Measurements from ENCODE around the gene PCNA. TPM values are rescaled to one million over a fixed set of nuclear protein-coding genes. Genes with fewer than 3 reads are reported as not detected.
"Not testable (repeated sequence)": the region's sequence is repeated elsewhere in the genome, so short reads cannot be mapped to it uniquely, and the experiment has no call there.

Gene PCNA
- total RNA-seq, 6 donors from 2014 or later: 15.5 to 55.9 (median 42.3) TPM

GRCh38 chr20:5077761-5078387, 41.9 kb downstream of the PCNA start:
- H3K27me3 ChIP-seq: no peaks in the 10 kb centered on the region
- TF ChIP-seq POLR2A (IDR thresholded peaks at IDR 0.05) (no peak), POLR2AphosphoS5 (IDR thresholded peaks at IDR 0.05) (no peak)
- no peaks in the 10 kb centered on the region for H3K9me3 ChIP-seq
- peak overlapping the region in 3 of 4 donors; percentile 23 to 36 (median 27) for H3K4me3 ChIP-seq
- DNase-seq (no peak), ATAC-seq (ENCODE audit: low FRiP score in 2 of 2) (no peak)
- 35 to 38% methylated on average over 4 of the region's 4 CpGs for WGBS, 2 donors
- no peaks in the 10 kb centered on the region for H3K36me3 ChIP-seq
- H3K4me1 ChIP-seq: peaks cover 25 to 35% (median 31%) of the 10 kb centered on the region in 4 donors
- H3K27ac ChIP-seq: peak overlapping the region; percentile 78 to 91 (median 86)

DNA sequence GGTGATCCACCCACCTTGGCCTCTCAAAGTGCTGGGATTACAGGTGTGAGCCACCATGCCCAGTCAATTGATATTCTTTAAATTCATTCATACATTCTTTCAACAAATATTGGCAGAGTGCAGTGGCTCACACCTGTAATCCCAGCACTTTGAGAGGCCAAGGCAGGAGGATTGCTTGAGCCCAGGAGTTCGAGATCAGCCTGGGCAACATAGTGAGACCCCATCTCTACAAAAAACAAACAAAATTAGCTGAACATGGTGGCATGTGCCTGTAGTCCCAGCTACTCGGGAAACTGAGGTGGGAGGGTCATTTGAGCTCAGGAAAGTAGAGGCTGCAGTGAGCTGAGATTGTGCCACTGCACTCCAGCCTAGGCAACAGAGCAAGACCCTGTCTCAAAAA, 42.8 kb downstream of the PCNA start:
- H3K4me1 ChIP-seq: peaks cover 27 to 40% (median 33%) of the 10 kb centered on the region in 4 donors
- not testable (repeated sequence) for H3K9me3 ChIP-seq; H3K36me3 ChIP-seq; DNase-seq; ATAC-seq (ENCODE audit: low FRiP score in 2 of 2); H3K4me3 ChIP-seq; H3K27me3 ChIP-seq
- WGBS, 2 donors: 92 to 94% methylated on average over 2 of the region's 2 CpGs
- H3K27ac ChIP-seq: peak overlapping the region in 3 of 4 donors; percentile 78 to 91 (median 89)

GRCh38 chr20:5074232-5074674, 45.5 kb downstream of the PCNA start:
- peak overlapping the region; percentile 59 to 76 (median 71) for H3K27ac ChIP-seq
- H3K27me3 ChIP-seq: no peaks in the 10 kb centered on the region
- H3K9me3 ChIP-seq: no peaks in the 10 kb centered on the region
- peaks cover 24 to 35% (median 26%) of the 10 kb centered on the region in 4 donors for H3K4me1 ChIP-seq
- no peak for ATAC-seq (ENCODE audit: low FRiP score in 2 of 2)
- no peak for TF ChIP-seq EP300 (IDR thresholded peaks at IDR 0.05)
- TF ChIP-seq POLR2AphosphoS5 (IDR thresholded peaks at IDR 0.05): no peak
- no peak for TF ChIP-seq POLR2A (IDR thresholded peaks at IDR 0.05)
- TF ChIP-seq CTCF (IDR thresholded peaks at IDR 0.05): no peak
- no peak overlapping the region for H3K4me3 ChIP-seq
- DNase-seq: no peak
- 85 to 89% methylated on average over 3 of the region's 3 CpGs for WGBS, 2 donors
- H3K36me3 ChIP-seq: no peaks in the 10 kb centered on the region

DNA sequence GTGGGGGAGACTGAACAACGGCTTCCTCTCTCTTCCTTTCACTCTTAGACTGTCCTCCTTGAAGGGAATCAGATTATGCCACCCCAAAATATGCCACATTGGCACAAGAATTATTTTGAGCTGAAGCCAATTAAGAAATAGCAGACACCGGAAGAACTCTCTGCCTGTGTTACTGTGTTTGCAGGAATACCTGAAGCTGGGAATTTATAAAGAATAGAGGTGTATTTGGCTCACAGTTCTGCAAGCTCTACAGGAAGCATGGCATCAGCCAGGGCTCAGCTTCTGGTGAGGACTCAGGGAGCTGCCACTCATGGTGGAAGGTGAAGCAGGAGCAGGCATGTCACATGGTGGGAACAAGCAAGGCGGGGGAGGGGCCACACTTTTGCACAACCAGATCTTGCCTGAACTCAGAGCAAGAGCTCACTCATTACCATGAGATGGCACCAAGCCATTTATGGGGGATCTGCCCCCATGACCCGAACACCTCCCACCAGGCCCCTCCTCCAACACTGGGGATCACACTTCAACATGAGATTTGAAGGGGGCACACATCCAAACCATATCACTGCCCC, 46.0 kb downstream of the PCNA start:
- no peaks in the 10 kb centered on the region for H3K27me3 ChIP-seq
- H3K36me3 ChIP-seq: no peaks in the 10 kb centered on the region
- peak in 1 of 2 donors; percentile 62 for DNase-seq
- H3K9me3 ChIP-seq: no peaks in the 10 kb centered on the region
- TF ChIP-seq POLR2AphosphoS5 (IDR thresholded peaks at IDR 0.05): no peak
- TF ChIP-seq CTCF (IDR thresholded peaks at IDR 0.05): no peak
- no peak for TF ChIP-seq EP300 (IDR thresholded peaks at IDR 0.05)
- no peak for TF ChIP-seq POLR2A (IDR thresholded peaks at IDR 0.05)
- WGBS, 2 donors: 52 to 82% methylated on average over 4 of the region's 4 CpGs
- peaks cover 18 to 30% (median 22%) of the 10 kb centered on the region in 4 donors for H3K4me1 ChIP-seq
- H3K4me3 ChIP-seq: no peak overlapping the region
- ATAC-seq (ENCODE audit: low FRiP score in 2 of 2): no peak
- peak overlapping the region; percentile 59 to 76 (median 71) for H3K27ac ChIP-seq

DNA sequence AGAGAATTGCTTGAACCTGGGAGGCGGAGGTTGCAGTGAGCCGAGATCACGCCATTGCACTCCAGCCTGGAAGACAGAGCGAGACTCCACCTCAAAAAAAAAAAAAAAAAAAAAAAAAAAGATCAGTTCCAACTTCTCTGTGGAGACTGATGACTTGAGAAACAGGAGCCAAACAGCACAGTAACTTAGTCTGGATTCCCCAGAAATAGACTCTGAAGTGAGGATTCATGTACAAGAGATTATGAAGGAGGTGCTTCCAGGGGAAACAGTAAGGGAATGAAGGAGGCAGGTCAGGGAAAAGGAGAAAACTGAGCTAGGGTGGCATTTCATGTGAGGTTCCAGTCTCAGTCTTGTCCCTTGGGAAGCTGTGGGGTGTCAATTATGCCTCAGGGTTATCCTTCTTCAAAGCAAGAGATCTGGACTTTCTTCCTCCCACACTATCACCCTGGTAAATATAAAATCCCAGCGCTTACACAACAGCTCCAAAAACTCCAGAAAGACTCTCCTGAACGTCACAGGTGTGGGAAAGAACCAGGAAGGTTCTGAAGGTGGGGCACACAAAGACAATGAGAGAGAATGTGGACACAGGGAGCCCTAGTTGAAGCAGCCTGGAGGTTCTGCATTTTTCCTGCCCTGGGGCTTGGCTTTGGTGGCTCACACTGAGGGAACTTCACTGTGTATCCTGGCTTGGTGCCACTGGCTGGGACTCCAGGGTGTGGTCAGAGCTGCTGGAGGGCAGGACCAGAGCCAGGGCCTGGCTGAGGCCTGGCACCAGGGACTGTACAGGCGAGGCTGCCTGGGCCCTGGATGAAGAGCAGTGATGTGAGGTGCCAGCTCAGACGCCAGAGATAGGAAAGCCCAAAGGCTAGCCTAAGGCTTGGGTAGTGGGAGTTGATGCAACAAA, 46.8 kb downstream of the PCNA start:
- Histone ChIP-seq H3K9me3 (no peaks in the 10 kb centered on the region), H3K27ac (peak overlapping the region; percentile 59 to 76 (median 71)), H3K36me3 (no peaks in the 10 kb centered on the region), H3K27me3 (no peaks in the 10 kb centered on the region), H3K4me1 (peaks cover 14 to 24% (median 18%) of the 10 kb centered on the region in 4 donors), H3K4me3 (no peak overlapping the region)
- WGBS, 2 donors: 62 to 79% methylated on average over 7 to 8 of the region's 8 CpGs
- TF ChIP-seq POLR2AphosphoS5 (IDR thresholded peaks at IDR 0.05) (peak in 1 of 2 donors; percentile 24), EP300 (IDR thresholded peaks at IDR 0.05) (no peak)
- DNase-seq (peak; percentile 50 to 96), ATAC-seq (ENCODE audit: low FRiP score in 2 of 2) (peak; percentile 93 to 96)

GRCh38 chr20:5071942-5072341, 47.8 kb downstream of the PCNA start:
- not testable (repeated sequence) for H3K27me3 ChIP-seq; H3K9me3 ChIP-seq; H3K36me3 ChIP-seq; H3K4me3 ChIP-seq; H3K27ac ChIP-seq; ATAC-seq (ENCODE audit: low FRiP score in 2 of 2); DNase-seq
- peaks cover 12 to 19% (median 14%) of the 10 kb centered on the region in 4 donors for H3K4me1 ChIP-seq
- WGBS, 2 donors: 100% methylated on average over 3 to 4 of the region's 4 CpGs
